ENCODE data around the gene MYLIP.
"Not testable (repeated sequence)": the region's sequence is repeated elsewhere in the genome, so short reads cannot be mapped to it uniquely, and the experiment has no call there.

MYLIP gene

GRCh38 chr6:16174416-16175078, 45.7 kb downstream of the MYLIP start:
- DNase-seq (ENCODE audit: low read depth), result no peak

- not testable (repeated sequence) for DNase-seq (ENCODE audit: low read depth)
Measured at GRCh38 chr6:16176600-16176999, 47.7 kb downstream of the MYLIP start.

GRCh38 chr6:16177881-16178280, 49.0 kb downstream of the MYLIP start:
- DNase-seq (ENCODE audit: low read depth), result no peak

GRCh38 chr6:16178351-16178750, 49.5 kb downstream of the MYLIP start:
- DNase-seq (ENCODE audit: low read depth), result no peak

- DNase-seq (ENCODE audit: low read depth), result no peak
Measured at GRCh38 chr6:16179063-16179462, 50.2 kb downstream of the MYLIP start.

GRCh38 chr6:16179970-16180431, 51.1 kb downstream of the MYLIP start:
- no peak for DNase-seq (ENCODE audit: low read depth)

GRCh38 chr6:16180696-16181438, 52.0 kb downstream of the MYLIP start:
- DNase-seq (ENCODE audit: low read depth), result no peak

GRCh38 chr6:16181439-16182297, 52.8 kb downstream of the MYLIP start:
- DNase-seq (ENCODE audit: low read depth), result no peak

GRCh38 chr6:16183187-16183664, 54.3 kb downstream of the MYLIP start:
- DNase-seq (ENCODE audit: low read depth), result peak; percentile 48

GRCh38 chr6:16184129-16184528, 55.2 kb downstream of the MYLIP start:
- no peak for DNase-seq (ENCODE audit: low read depth)

- DNase-seq (ENCODE audit: low read depth), result no peak
Measured at GRCh38 chr6:16184551-16184950, 55.7 kb downstream of the MYLIP start.

GRCh38 chr6:16187176-16187575, 58.3 kb downstream of the MYLIP start:
- DNase-seq (ENCODE audit: low read depth), result no peak

GRCh38 chr6:16190214-16190613, 61.3 kb downstream of the MYLIP start:
- DNase-seq (ENCODE audit: low read depth), result no peak

- DNase-seq (ENCODE audit: low read depth), result no peak
Measured at GRCh38 chr6:16196260-16196983, 67.5 kb downstream of the MYLIP start.

GRCh38 chr6:16196984-16197546, 68.2 kb downstream of the MYLIP start:
- DNase-seq (ENCODE audit: low read depth), result no peak

All from fibroblast of the conjunctiva (primary cell).